Measurements from ENCODE around the gene KCNK16. TPM values are rescaled to one million over a fixed set of nuclear protein-coding genes. Genes with fewer than 3 reads are reported as not detected.

KCNK16 gene
- total and polyA plus RNA-seq, 3 donors from 2014 or later, result not detected

Other genes starting within 250 kb of the KCNK16 start
- 10 to 100 TPM; 57.2 to 68.4 TPM for gene SAYSD1, start 207.5 kb downstream of the KCNK16 start, total RNA-seq
- 122 TPM for gene SAYSD1, start 207.5 kb downstream of the KCNK16 start, polyA plus RNA-seq (ENCODE audit: insufficient read depth, low read depth, low replicate concordance)
- 1 to 10 TPM; 1.6 to 2.0 TPM for gene KCNK5, start 93.2 kb downstream of the KCNK16 start, total RNA-seq
- gene KCNK5, start 93.2 kb downstream of the KCNK16 start, polyA plus RNA-seq (ENCODE audit: insufficient read depth, low read depth, low replicate concordance), result 2.3 TPM
- gene KCNK17, start 8.3 kb downstream of the KCNK16 start, total RNA-seq, result under 1 TPM; 0.37 to 0.47 TPM
- gene KCNK17, start 8.3 kb downstream of the KCNK16 start, polyA plus RNA-seq (ENCODE audit: insufficient read depth, low read depth, low replicate concordance), result 0.32 TPM

Measured in testis (tissue), 3 donors.